IMR-90 (cell line): ENCODE measurements around the gene TPM4. TPM values are rescaled to one million over a fixed set of nuclear protein-coding genes. Genes with fewer than 3 reads are reported as not detected.

Experiments used
- ATAC-seq: fragments of 200-7000 bp; cut with Tn5 transposase; 2 replicates; pipeline ENCODE4 v1.9.1; 2020; ENCODE audit warnings: low read depth, mild to moderate bottlenecking, moderate library complexity
- BruUV-seq: library from RNA; stranded (reverse); fragments of 400-500 nt; replicated peaks from 2 replicates; lab custom pipeline; 2021; lab: Mats Ljungman, UMichigan
- CTCF ChIA-PET: fragments of 300-600 bp; formaldehyde crosslinking; extraction: SDS; loops from one replicate; lab custom pipeline; 2021; ENCODE audit warnings: antibody characterized with exemption; lab: Yijun Ruan, JAX
- POLR2A ChIA-PET: fragments of 300-600 bp; sonication (Branson Sonifier 250); formaldehyde crosslinking; loops from one replicate; lab custom pipeline; 2022; ENCODE audit warnings: antibody characterized with exemption; ENCODE audit not compliant: unreplicated experiment; lab: Charles Lee
- DNase-seq: peaks from one replicate; pipeline ENCODE4 v3.0.0; 2013
- H2AFZ ChIP-seq: replicated peaks from 2 replicates; pipeline ENCODE3; 2013; ENCODE audit warnings: low read length, mild to moderate bottlenecking; ENCODE audit not compliant: poor library complexity
- H2AK5ac ChIP-seq: 2 replicates; pipeline ENCODE4 v1.6.1; 2013; ENCODE audit warnings: low read depth, low read length, inconsistent platforms
- H2AK9ac ChIP-seq: replicated peaks from 2 replicates; pipeline ENCODE3; 2013; ENCODE audit warnings: mild to moderate bottlenecking, low read depth, low read length, moderate library complexity; ENCODE audit not compliant: poor library complexity
- H2BK120ac ChIP-seq: 2 replicates; pipeline ENCODE4 v1.6.1; 2013; ENCODE audit warnings: low read depth, low read length, inconsistent platforms
- H2BK15ac ChIP-seq: 3 replicates; pipeline ENCODE4 v1.6.1; 2013; ENCODE audit warnings: low read depth, low read length, inconsistent platforms
- H2BK20ac ChIP-seq: 2 replicates; pipeline ENCODE4 v1.6.1; 2013; ENCODE audit warnings: low read depth, mild to moderate bottlenecking, inconsistent platforms, low read length, moderate library complexity
- H2BK5ac ChIP-seq: 2 replicates; pipeline ENCODE4 v1.6.1; 2013; ENCODE audit warnings: mild to moderate bottlenecking, low read depth, low read length, inconsistent platforms; ENCODE audit not compliant: poor library complexity, severe bottlenecking
- H3K14ac ChIP-seq: replicated peaks from 2 replicates; pipeline ENCODE4 v1.6.1; 2013; ENCODE audit warnings: low read depth, low read length, inconsistent platforms
- H3K18ac ChIP-seq: 2 replicates; pipeline ENCODE4 v1.6.1; 2013; ENCODE audit warnings: low read depth, low read length, control low read depth
- H3K23ac ChIP-seq: 2 replicates; pipeline ENCODE4 v1.6.1; 2013; ENCODE audit warnings: low read depth, low read length, inconsistent platforms
- H3K27ac ChIP-seq: 2 replicates; pipeline ENCODE4 v1.5.1; 2013; ENCODE audit warnings: mild to moderate bottlenecking, control low read depth, low read length; ENCODE audit not compliant: insufficient read depth
- H3K27me3 ChIP-seq: 2 replicates; pipeline ENCODE4 v1.6.1; 2013; ENCODE audit warnings: low read length; ENCODE audit not compliant: control insufficient read depth, insufficient read depth
- H3K36me3 ChIP-seq: 2 replicates; pipeline ENCODE4 v1.6.1; 2013; ENCODE audit warnings: low read length, mixed read lengths; ENCODE audit not compliant: control insufficient read depth, insufficient read depth
- H3K4ac ChIP-seq: 2 replicates; pipeline ENCODE4 v1.6.1; 2013; ENCODE audit warnings: low read depth, low read length, inconsistent platforms
- H3K4me1 ChIP-seq: 2 replicates; pipeline ENCODE4 v1.6.1; 2013; ENCODE audit warnings: low read length, mixed read lengths; ENCODE audit not compliant: control insufficient read depth, insufficient read depth
- H3K4me2 ChIP-seq: 2 replicates; pipeline ENCODE4 v1.6.1; 2013; ENCODE audit warnings: low read depth, mild to moderate bottlenecking, control low read depth, low read length, moderate library complexity
- H3K4me3 ChIP-seq: 2 replicates; pipeline ENCODE4 v1.5.1; 2013; ENCODE audit warnings: low read depth, mild to moderate bottlenecking, control low read depth, low read length, moderate library complexity; ENCODE audit not compliant: insufficient read depth
- H3K56ac ChIP-seq: 2 replicates; pipeline ENCODE4 v1.6.1; 2013; ENCODE audit warnings: low read length, inconsistent platforms; ENCODE audit not compliant: insufficient read depth; ENCODE audit errors: extremely low read depth
- H3K79me1 ChIP-seq, 2 experiments: 2 replicates each; pipeline ENCODE4 v1.6.1; 2013; ENCODE audit warnings: low read length in 2 of 2, inconsistent platforms in 1 of 2, low read depth in 1 of 2
- H3K9ac ChIP-seq: 2 replicates; pipeline ENCODE4 v1.6.1; 2013; ENCODE audit warnings: low read depth, low read length, control low read depth
- H3K9me1 ChIP-seq: 2 replicates; pipeline ENCODE4 v1.6.1; 2013; ENCODE audit warnings: low read length, inconsistent platforms; ENCODE audit not compliant: insufficient read depth
- H3K9me3 ChIP-seq: 2 replicates; pipeline ENCODE4 v1.6.1; 2013; ENCODE audit warnings: low read length; ENCODE audit not compliant: control insufficient read depth, insufficient read depth
- H4K20me1 ChIP-seq: 2 replicates; pipeline ENCODE4 v1.6.1; 2013; ENCODE audit warnings: low read length, inconsistent platforms; ENCODE audit not compliant: insufficient read depth
- H4K5ac ChIP-seq: 2 replicates; pipeline ENCODE4 v1.6.1; 2013; ENCODE audit warnings: mild to moderate bottlenecking, low read depth, low read length, control low read depth
- H4K8ac ChIP-seq, 2 experiments: 2 replicates each; pipeline ENCODE4 v1.6.1; 2013; ENCODE audit warnings: low read depth in 2 of 2, low read length in 2 of 2, control low read depth in 1 of 2, inconsistent platforms in 1 of 2
- H4K91ac ChIP-seq: 2 replicates; pipeline ENCODE4 v1.6.1; 2013; ENCODE audit warnings: low read depth, low read length, inconsistent platforms; ENCODE audit not compliant: insufficient read depth
- MAFK ChIP-seq: IDR thresholded peaks from 2 replicates; pipeline ENCODE4 v1.6.1; 2012; ENCODE audit warnings: low read depth, low read length, improper control_type of control experiment
- MAZ ChIP-seq: IDR thresholded peaks from 2 replicates; pipeline ENCODE4 v1.6.1; 2012; ENCODE audit warnings: low read depth, mild to moderate bottlenecking, low read length, improper control_type of control experiment, moderate library complexity, borderline replicate concordance
- WGBS, 2 experiments: methylation state at CpG; one replicate each; pipeline versions ENCODE4 v1.1.5 to v1.1.7; 2013; ENCODE audit warnings: missing lambda C conversion rate in 2 of 2; ENCODE audit not compliant: insufficient read length in 1 of 2; ENCODE audit errors: extremely low coverage in 2 of 2; 5-methylcytosine and 5-hydroxymethylcytosine counted together
- dilution Hi-C: fragments of 300-500 bp; cut with HindIII; formaldehyde crosslinking; loops from one replicate; pipeline ENCODE4 v1.14.3; 2018; ENCODE audit warnings: low sequenced_read_pairs; ENCODE audit not compliant: unreplicated experiment
- in situ Hi-C: fragments of 300-500 bp; cut with MboI; formaldehyde crosslinking; loops from 3 replicates; pipeline ENCODE4 v1.14.3; 2019; ENCODE audit warnings: low sequenced_read_pairs, inconsistent platforms, mixed read lengths
- intact Hi-C: fragments of 100-400 bp; cut with micrococcal nuclease; formaldehyde crosslinking; loops from 2 replicates; pipeline ENCODE4 v1.10.0; 2022
- polyA plus RNA-seq, 3 experiments: library from polyadenylated mRNA; depleted of rRNA; stranded (reverse); fragments of >200 nt; gene quantifications; 2 replicates each; pipeline ENCODE4 v1.2.3, GENCODE V29; 2012; ENCODE audit warnings: low replicate concordance in 1 of 3
- total RNA-seq: library from RNA; depleted of rRNA; stranded (reverse); fragments of >200 nt; gene quantifications from 2 replicates; pipeline ENCODE4 v1.2.3, GENCODE V29; 2012

The TPM4 gene
- total and polyA plus RNA-seq, 2 of the 4 experiments (the other 2 are of a cell fraction), result 1,075 to 1,160 TPM

DNA sequence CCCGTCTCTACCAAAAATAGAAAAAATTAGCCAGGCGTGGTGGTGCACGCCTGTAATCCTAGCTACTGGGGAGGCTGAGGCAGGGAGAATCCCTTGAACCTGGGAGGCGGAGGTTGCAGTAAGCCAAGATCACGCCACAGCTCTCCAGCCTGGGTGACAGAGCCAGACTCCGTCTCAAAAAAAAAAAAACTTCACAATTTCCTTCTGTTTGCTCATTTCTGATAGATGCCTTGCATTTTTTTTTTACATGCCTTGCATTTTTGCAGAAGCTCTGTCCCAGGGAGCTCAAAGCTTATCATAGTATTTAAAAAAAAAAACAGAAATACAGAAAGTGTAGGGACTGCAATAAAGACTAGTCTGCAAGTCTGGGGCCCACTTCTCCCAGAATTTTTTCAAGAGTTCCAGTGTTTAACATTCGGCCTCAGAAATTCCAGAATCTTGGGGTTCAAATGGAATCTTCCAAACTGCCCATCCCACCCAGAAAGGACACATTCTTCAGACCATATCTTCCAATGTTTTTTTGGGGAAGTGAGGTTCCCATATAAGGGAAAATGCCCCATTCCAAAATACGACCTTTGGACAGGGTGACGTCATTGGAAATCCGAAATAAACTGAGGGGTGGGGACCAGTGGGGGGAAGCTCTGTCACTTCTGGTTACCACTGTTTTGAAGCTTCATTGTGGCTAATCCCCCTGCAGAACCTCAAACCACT lies 18.2 kb downstream of the TPM4 start:
- peaks cover 9% of the 10 kb centered on the region; the same call in 1 of the 2 replicates for H3K4me1 ChIP-seq
- dilution Hi-C loops, result no loop called here
- H3K36me3 ChIP-seq, result peaks cover 88% of the 10 kb centered on the region
- no peaks in the 10 kb centered on the region for H3K27me3 ChIP-seq
- no peak overlapping the region for H3K9ac ChIP-seq
- BruUV-seq, result no TSS peak
- H3K4me3 ChIP-seq, result no peak overlapping the region
- ChIA-PET POLR2A (interaction anchor here (0.6 to 1.6 kb wide), 3 partner anchors 10 to 18 kb away, joined by 3 to 5 read pairs (median 4); partner anchors contain the start of gene TPM4), CTCF (interaction anchor here (0.6 kb wide), 2 partner anchors 90 to 121 kb away, joined by 3 to 6 read pairs; no protein-coding TSS in a partner anchor)
- H3K27ac ChIP-seq, result peak overlapping the region; percentile 62; the same call in 1 of the 2 replicates
- no peak overlapping the region for H3K56ac ChIP-seq
- peaks cover 100% of the 10 kb centered on the region for H4K20me1 ChIP-seq
- H3K4ac ChIP-seq, result no peak overlapping the region; the same call in 1 of the 2 replicates
- no peak overlapping the region for H4K91ac ChIP-seq
- no peak overlapping the region for H4K5ac ChIP-seq
- intact Hi-C loops, result no loop called here
- H3K4me2 ChIP-seq, result no peak overlapping the region
- H3K23ac ChIP-seq, result no peak overlapping the region
- H2BK5ac ChIP-seq, result peak overlapping the region; percentile 73
- H3K14ac ChIP-seq, result no peak overlapping the region
- TF ChIP-seq MAFK (0 out of 2 replicates have a peak, but pooled peaks have one; percentile 8), MAZ (no peak)
- no peak overlapping the region for H2BK120ac ChIP-seq
- H4K8ac ChIP-seq, result 0 out of 4 replicates have a peak overlapping the region, but pooled peaks of 1 of the 2 experiments have one; percentile 23
- no CpG with 5 or more reads among the region's 10 CpGs for WGBS, 2 experiments
- peak; percentile 10 for ATAC-seq
- no peak overlapping the region for H2BK15ac ChIP-seq
- H2AFZ ChIP-seq, result no peak overlapping the region
- H2BK20ac ChIP-seq, result no peak overlapping the region
- no peaks in the 10 kb centered on the region for H3K9me3 ChIP-seq
- in situ Hi-C loops, result no loop called here
- H3K9me1 ChIP-seq, result peaks cover 5% of the 10 kb centered on the region; the same call in 1 of the 2 replicates
- no peak for DNase-seq
- H2AK9ac ChIP-seq, result no peak overlapping the region
- no peak overlapping the region for H2AK5ac ChIP-seq
- H3K79me1 ChIP-seq, result peaks cover 36 to 90% of the 10 kb centered on the region in 2 experiments
- H3K18ac ChIP-seq, result no peak overlapping the region
